Hepatocyte (in vitro differentiated cells): ENCODE results near the gene CHD6. TPM values are rescaled to one million over a fixed set of nuclear protein-coding genes. Genes with fewer than 3 reads are reported as not detected.

Experiments
- DNase-seq: peaks from one replicate; pipeline ENCODE4 v3.0.0-alpha.2; 2016; ENCODE audit warnings: low spot score
- H2AFZ ChIP-seq: fragments of 200-600 bp; sonication (generic); 2 replicates; pipeline ENCODE4 v1.6.0; 2016; ENCODE audit warnings: antibody characterized with exemption, mild to moderate bottlenecking
- H3K27ac ChIP-seq: fragments of 200-600 bp; sonication (generic); 2 replicates; pipeline ENCODE4 v1.5.1; 2016; ENCODE audit warnings: mild to moderate bottlenecking
- H3K27me3 ChIP-seq: fragments of 200-600 bp; sonication (generic); 2 replicates; pipeline ENCODE4 v1.6.1; 2016
- H3K36me3 ChIP-seq: fragments of 200-600 bp; sonication (generic); replicated peaks from 2 replicates; pipeline ENCODE4 v1.5.1; 2016; ENCODE audit warnings: low read depth; ENCODE audit not compliant: insufficient read depth
- H3K4me1 ChIP-seq: fragments of 200-600 bp; sonication (generic); 2 replicates; pipeline ENCODE4 v1.5.1; 2016; ENCODE audit warnings: mild to moderate bottlenecking, moderate library complexity; ENCODE audit not compliant: insufficient read depth
- H3K4me2 ChIP-seq: fragments of 200-600 bp; sonication (generic); 2 replicates; pipeline ENCODE4 v1.6.0; 2016
- H3K4me3 ChIP-seq: fragments of 200-600 bp; sonication (generic); 2 replicates; pipeline ENCODE4 v1.5.1; 2016; ENCODE audit warnings: mild to moderate bottlenecking
- H3K79me2 ChIP-seq: fragments of 200-600 bp; sonication (generic); 2 replicates; pipeline ENCODE4 v1.6.0; 2017; ENCODE audit warnings: mild to moderate bottlenecking
- H3K9me2 ChIP-seq: fragments of 200-600 bp; sonication (generic); replicated peaks from 2 replicates; pipeline ENCODE4 v1.6.0; 2017; ENCODE audit warnings: mild to moderate bottlenecking; ENCODE audit not compliant: insufficient read depth
- H3K9me3 ChIP-seq: fragments of 200-600 bp; sonication (generic); 2 replicates; pipeline ENCODE4 v1.5.1; 2016; ENCODE audit warnings: low read depth, mild to moderate bottlenecking
- H4K20me1 ChIP-seq: fragments of 200-600 bp; sonication (generic); 2 replicates; pipeline ENCODE4 v1.6.0; 2016; ENCODE audit warnings: mild to moderate bottlenecking; ENCODE audit not compliant: insufficient read depth, poor library complexity, severe bottlenecking
- CTCF ChIP-seq: fragments of 200-600 bp; sonication (generic); IDR thresholded peaks from 2 replicates; pipeline ENCODE4 v1.5.1; 2016; ENCODE audit warnings: antibody characterized with exemption, mild to moderate bottlenecking; ENCODE audit not compliant: poor library complexity
- EZH2 ChIP-seq: fragments of 200-600 bp; sonication (generic); IDR thresholded peaks from 2 replicates; pipeline ENCODE4 v1.6.1; 2016; ENCODE audit warnings: antibody characterized with exemption, mild to moderate bottlenecking, borderline replicate concordance
- EZH2phosphoT487 ChIP-seq: fragments of 200-600 bp; sonication (generic); IDR thresholded peaks from one replicate; pipeline ENCODE4 v1.6.1; 2018; ENCODE audit warnings: antibody characterized with exemption, mild to moderate bottlenecking, low read depth, moderate library complexity; ENCODE audit not compliant: unreplicated experiment, severe bottlenecking
- WGBS: methylation state at CpG from one replicate; pipeline ENCODE4 v1.1.6; 2016; ENCODE audit warnings: low lambda C conversion rate; ENCODE audit errors: missing lambda C conversion rate; 5-methylcytosine and 5-hydroxymethylcytosine counted together
- polyA plus RNA-seq: library from polyadenylated mRNA; unstranded; fragments of >200 nt; fragmentation: Nextera tagmentation; extraction: Ambion mirVana; gene quantifications from 2 replicates; pipeline ENCODE4 v1.2.1, GENCODE V29; 2016
- total RNA-seq: library from RNA; depleted of rRNA; stranded (reverse); fragments of >200 nt; gene quantifications from 2 replicates; pipeline ENCODE4 v1.2.3, GENCODE V29; 2014

The CHD6 gene
- total and polyA plus RNA-seq, 2 experiments from 2014 or later, result 31.0 to 56.0 TPM

GRCh38 chr20:41395667-41396664 is 222.2 kb downstream of the CHD6 start:
- no peak overlapping the region for H3K27ac ChIP-seq
- no peak for DNase-seq
- no peak overlapping the region for H2AFZ ChIP-seq
- WGBS, result 55% methylated on average over 18 of the region's 18 CpGs
- TF ChIP-seq EZH2phosphoT487 (no peak), CTCF (no peak), EZH2 (no peak)
- H3K9me2 ChIP-seq, result no peaks in the 10 kb centered on the region
- H3K79me2 ChIP-seq, result no peaks in the 10 kb centered on the region
- H3K4me3 ChIP-seq, result no peak overlapping the region
- H3K4me2 ChIP-seq, result no peak overlapping the region
- no peaks in the 10 kb centered on the region for H3K27me3 ChIP-seq
- H3K9me3 ChIP-seq, result no peaks in the 10 kb centered on the region
- no peaks in the 10 kb centered on the region for H3K4me1 ChIP-seq
- no peaks in the 10 kb centered on the region for H4K20me1 ChIP-seq
- H3K36me3 ChIP-seq, result no peaks in the 10 kb centered on the region

- no peaks in the 10 kb centered on the region for H3K4me1 ChIP-seq
- 91% methylated on average over 9 of the region's 9 CpGs for WGBS
- no peak for TF ChIP-seq EZH2
- no peak for TF ChIP-seq CTCF
- no peak for TF ChIP-seq EZH2phosphoT487
- no peak overlapping the region for H3K4me3 ChIP-seq
- no peak overlapping the region for H2AFZ ChIP-seq
- DNase-seq, result no peak
- H3K27ac ChIP-seq, result no peak overlapping the region
- no peaks in the 10 kb centered on the region for H3K79me2 ChIP-seq
- no peak overlapping the region for H3K4me2 ChIP-seq
- H3K9me3 ChIP-seq, result no peaks in the 10 kb centered on the region
- no peaks in the 10 kb centered on the region for H4K20me1 ChIP-seq
- no peaks in the 10 kb centered on the region for H3K9me2 ChIP-seq
- no peaks in the 10 kb centered on the region for H3K27me3 ChIP-seq
- no peaks in the 10 kb centered on the region for H3K36me3 ChIP-seq
These were observed 223.1 kb downstream of the CHD6 start for GRCh38 chr20:41394931-41395666.

GRCh38 chr20:41394081-41394480 is 224.1 kb downstream of the CHD6 start:
- H4K20me1 ChIP-seq, result no peaks in the 10 kb centered on the region
- H3K4me1 ChIP-seq, result no peaks in the 10 kb centered on the region
- no peaks in the 10 kb centered on the region for H3K36me3 ChIP-seq
- no peak overlapping the region for H3K4me3 ChIP-seq
- no peak overlapping the region for H3K27ac ChIP-seq
- no peak overlapping the region for H2AFZ ChIP-seq
- no peaks in the 10 kb centered on the region for H3K27me3 ChIP-seq
- H3K79me2 ChIP-seq, result no peaks in the 10 kb centered on the region
- no peak for TF ChIP-seq CTCF
- no peak for TF ChIP-seq EZH2phosphoT487
- TF ChIP-seq EZH2, result no peak
- H3K4me2 ChIP-seq, result no peak overlapping the region
- 92% methylated on average over 2 of the region's 2 CpGs for WGBS
- H3K9me2 ChIP-seq, result no peaks in the 10 kb centered on the region
- H3K9me3 ChIP-seq, result no peaks in the 10 kb centered on the region
- no peak for DNase-seq
